SH-SY5Y (cell line): Measurements from ENCODE around the gene LYPD6B.

ENCODE experiments used
- GATA2 ChIP-seq: IDR thresholded peaks from 2 replicates; pipeline ENCODE4 v1.6.1; 2011; ENCODE audit warnings: mild to moderate bottlenecking, low read depth, low read length
- GATA3 ChIP-seq: IDR thresholded peaks from 2 replicates; pipeline ENCODE4 v1.6.1; 2011; ENCODE audit warnings: low read depth, mild to moderate bottlenecking, low read length, moderate library complexity

GRCh38 chr2:149049142-149049541 lies 10.6 kb downstream of the LYPD6B start:
- TF ChIP-seq GATA2, result no peak
- no peak for TF ChIP-seq GATA3
